ENCODE measurements around the gene PTPRC.
"Not testable (repeated sequence)": the region's sequence is repeated elsewhere in the genome, so short reads cannot be mapped to it uniquely, and the experiment has no call there.

PTPRC gene, protein sequence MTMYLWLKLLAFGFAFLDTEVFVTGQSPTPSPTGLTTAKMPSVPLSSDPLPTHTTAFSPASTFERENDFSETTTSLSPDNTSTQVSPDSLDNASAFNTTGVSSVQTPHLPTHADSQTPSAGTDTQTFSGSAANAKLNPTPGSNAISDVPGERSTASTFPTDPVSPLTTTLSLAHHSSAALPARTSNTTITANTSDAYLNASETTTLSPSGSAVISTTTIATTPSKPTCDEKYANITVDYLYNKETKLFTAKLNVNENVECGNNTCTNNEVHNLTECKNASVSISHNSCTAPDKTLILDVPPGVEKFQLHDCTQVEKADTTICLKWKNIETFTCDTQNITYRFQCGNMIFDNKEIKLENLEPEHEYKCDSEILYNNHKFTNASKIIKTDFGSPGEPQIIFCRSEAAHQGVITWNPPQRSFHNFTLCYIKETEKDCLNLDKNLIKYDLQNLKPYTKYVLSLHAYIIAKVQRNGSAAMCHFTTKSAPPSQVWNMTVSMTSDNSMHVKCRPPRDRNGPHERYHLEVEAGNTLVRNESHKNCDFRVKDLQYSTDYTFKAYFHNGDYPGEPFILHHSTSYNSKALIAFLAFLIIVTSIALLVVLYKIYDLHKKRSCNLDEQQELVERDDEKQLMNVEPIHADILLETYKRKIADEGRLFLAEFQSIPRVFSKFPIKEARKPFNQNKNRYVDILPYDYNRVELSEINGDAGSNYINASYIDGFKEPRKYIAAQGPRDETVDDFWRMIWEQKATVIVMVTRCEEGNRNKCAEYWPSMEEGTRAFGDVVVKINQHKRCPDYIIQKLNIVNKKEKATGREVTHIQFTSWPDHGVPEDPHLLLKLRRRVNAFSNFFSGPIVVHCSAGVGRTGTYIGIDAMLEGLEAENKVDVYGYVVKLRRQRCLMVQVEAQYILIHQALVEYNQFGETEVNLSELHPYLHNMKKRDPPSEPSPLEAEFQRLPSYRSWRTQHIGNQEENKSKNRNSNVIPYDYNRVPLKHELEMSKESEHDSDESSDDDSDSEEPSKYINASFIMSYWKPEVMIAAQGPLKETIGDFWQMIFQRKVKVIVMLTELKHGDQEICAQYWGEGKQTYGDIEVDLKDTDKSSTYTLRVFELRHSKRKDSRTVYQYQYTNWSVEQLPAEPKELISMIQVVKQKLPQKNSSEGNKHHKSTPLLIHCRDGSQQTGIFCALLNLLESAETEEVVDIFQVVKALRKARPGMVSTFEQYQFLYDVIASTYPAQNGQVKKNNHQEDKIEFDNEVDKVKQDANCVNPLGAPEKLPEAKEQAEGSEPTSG (N-terminal part only)

DNA sequence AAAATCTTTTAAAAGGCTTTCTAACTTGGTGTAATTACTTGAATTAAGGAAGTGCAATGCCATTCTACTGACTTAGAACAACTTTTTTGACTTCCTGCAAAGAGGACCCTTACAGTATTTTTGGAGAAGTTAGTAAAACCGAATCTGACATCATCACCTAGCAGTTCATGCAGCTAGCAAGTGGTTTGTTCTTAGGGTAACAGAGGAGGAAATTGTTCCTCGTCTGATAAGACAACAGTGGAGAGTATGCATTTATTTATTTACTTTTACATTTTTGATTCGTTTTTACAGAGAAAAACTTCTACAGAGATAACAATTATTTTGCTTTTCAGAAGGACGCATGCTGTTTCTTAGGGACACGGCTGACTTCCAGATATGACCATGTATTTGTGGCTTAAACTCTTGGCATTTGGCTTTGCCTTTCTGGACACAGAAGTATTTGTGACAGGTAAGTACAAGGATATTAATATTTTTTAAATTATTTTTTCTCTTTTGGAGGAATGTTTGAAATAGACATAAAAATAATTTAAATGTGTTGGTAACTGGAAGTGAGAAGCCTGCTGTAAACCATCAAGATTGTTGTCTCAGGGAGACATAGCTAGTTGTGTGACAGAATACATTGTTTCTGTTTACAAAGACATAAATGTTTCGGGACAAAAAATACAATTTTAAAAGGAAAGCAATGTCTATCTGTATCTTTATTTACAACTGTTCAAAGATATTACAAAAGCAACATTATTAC is at the start of gene PTPRC:
Gene PTPRC (plus strand): TSS at position 147 of the 742 bp plus-strand sequence. CDS start 229 bp downstream, at position 376.
- Histone ChIP-seq H3K9me3 (ENCODE audit: control insufficient read depth, low read length) (no peaks in the 10 kb centered on the region), H3K4me3 (ENCODE audit: low read length) (no peak within 1 kb of the TSS)
- DNase-seq (ENCODE audit: low read depth) = no peak

DNA sequence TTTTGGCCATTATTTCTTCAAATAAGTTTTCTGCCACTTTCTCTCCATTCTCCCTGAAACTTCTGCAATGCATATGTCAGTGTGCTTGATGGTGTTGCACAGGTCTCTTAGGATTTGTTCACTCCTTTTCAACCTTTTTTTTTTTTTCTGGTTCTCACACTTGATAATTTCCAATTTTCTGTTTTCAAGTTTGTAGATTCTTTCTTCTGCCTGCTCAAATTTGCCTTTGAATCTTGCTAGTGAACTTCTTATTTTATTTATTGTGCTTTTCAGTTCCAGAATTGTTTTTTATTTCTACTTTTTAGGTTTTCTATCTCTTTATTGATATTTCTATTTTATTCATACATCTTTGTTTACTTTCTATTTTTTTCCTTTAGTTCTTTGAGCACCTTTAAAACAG is 48.4 kb upstream of the PTPRC start:
- no peak overlapping the region for H3K9ac ChIP-seq (ENCODE audit: low read length)
- no peak for DNase-seq (ENCODE audit: low read depth)
- peaks cover 15% of the 10 kb centered on the region for H3K9me3 ChIP-seq (ENCODE audit: control insufficient read depth, low read length)
- H3K4me1 ChIP-seq (ENCODE audit: control insufficient read depth, insufficient read depth, low read length) = no peaks in the 10 kb centered on the region
- no peaks in the 10 kb centered on the region for H3K36me3 ChIP-seq (ENCODE audit: control insufficient read depth, insufficient read depth, low read length, severe bottlenecking)
- H3K27me3 ChIP-seq (replicated peaks; ENCODE audit: control insufficient read depth, insufficient read depth, low read length) = no peaks in the 10 kb centered on the region
- H3K4me3 ChIP-seq (ENCODE audit: low read length) = no peak overlapping the region

More for the DNA sequence above, at the start of gene PTPRC:
- Histone ChIP-seq H3K9ac (ENCODE audit: low read length) (no peak within 1 kb of the TSS), H3K27me3 (replicated peaks; ENCODE audit: control insufficient read depth, insufficient read depth, low read length) (no peaks in the 10 kb centered on the region), H3K36me3 (ENCODE audit: control insufficient read depth, insufficient read depth, low read length, severe bottlenecking) (no peaks in the 10 kb centered on the region), H3K4me1 (ENCODE audit: control insufficient read depth, insufficient read depth, low read length) (no peaks in the 10 kb centered on the region)

DNA sequence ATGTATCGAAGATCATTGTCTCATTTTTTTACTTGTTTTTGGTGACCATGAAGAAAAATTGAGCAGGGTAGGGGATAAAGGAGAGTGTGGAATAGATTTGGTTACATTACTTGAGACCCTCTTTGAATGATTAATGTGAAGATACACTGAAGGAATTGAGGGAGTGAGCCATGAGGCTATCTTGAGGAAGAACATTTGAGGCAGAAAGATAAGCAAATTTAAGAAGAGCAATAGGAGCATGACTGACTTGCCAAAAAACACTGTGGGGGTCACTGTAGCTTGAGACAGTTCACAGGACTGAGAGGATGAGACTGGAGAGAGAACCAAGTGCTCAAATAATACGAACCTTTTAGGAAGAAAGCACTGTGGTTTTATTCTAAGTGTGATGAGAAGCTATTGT is 43.1 kb upstream of the PTPRC start:
- H3K4me1 ChIP-seq (ENCODE audit: control insufficient read depth, insufficient read depth, low read length) = no peaks in the 10 kb centered on the region
- no peaks in the 10 kb centered on the region for H3K36me3 ChIP-seq (ENCODE audit: control insufficient read depth, insufficient read depth, low read length, severe bottlenecking)
- no peak overlapping the region for H3K9ac ChIP-seq (ENCODE audit: low read length)
- H3K9me3 ChIP-seq (ENCODE audit: control insufficient read depth, low read length) = no peaks in the 10 kb centered on the region
- H3K4me3 ChIP-seq (ENCODE audit: low read length) = no peak overlapping the region
- H3K27me3 ChIP-seq (replicated peaks; ENCODE audit: control insufficient read depth, insufficient read depth, low read length) = no peaks in the 10 kb centered on the region
- no peak for DNase-seq (ENCODE audit: low read depth)

DNA sequence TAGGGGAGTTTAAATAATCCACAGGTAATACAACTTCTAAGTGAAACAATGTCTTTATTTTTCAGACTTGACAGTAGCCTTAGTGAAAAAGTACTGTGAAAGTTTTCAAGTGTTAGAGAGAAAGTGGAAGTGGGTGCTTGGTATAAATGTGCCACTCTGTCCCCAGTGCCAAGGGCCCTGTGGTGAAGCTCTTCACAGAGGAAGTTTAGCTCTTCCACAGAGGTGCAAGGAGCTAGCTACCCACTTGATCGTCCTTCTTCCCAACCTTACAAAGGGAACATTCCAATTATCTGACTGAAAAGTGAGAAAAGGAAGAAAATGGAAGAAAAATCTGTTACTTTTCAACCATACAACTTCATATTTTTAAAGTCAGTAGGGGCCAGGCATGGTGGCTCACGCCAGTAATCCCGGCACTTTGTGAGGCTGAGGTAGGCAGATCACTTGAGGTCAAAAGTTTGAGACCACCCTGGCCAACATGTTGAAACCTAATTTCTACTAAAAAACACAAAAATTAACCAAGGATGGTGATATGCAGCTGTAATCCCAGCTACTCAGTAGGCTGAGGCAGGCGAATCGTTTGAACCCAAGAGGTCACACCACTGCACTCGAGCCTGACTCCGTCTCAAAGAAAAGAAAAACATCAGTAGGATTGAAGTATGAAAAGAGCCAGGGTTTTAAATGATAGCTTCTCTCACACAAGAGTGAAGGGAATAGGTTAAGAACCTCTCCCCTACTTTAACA is 41.0 kb upstream of the PTPRC start:
- DNase-seq (ENCODE audit: low read depth) = no peak
- H3K9ac ChIP-seq (ENCODE audit: low read length) = no peak overlapping the region
- no peaks in the 10 kb centered on the region for H3K4me1 ChIP-seq (ENCODE audit: control insufficient read depth, insufficient read depth, low read length)
- no peaks in the 10 kb centered on the region for H3K9me3 ChIP-seq (ENCODE audit: control insufficient read depth, low read length)
- H3K4me3 ChIP-seq (ENCODE audit: low read length) = no peak overlapping the region
- no peaks in the 10 kb centered on the region for H3K36me3 ChIP-seq (ENCODE audit: control insufficient read depth, insufficient read depth, low read length, severe bottlenecking)
- H3K27me3 ChIP-seq (replicated peaks; ENCODE audit: control insufficient read depth, insufficient read depth, low read length) = no peaks in the 10 kb centered on the region

DNA sequence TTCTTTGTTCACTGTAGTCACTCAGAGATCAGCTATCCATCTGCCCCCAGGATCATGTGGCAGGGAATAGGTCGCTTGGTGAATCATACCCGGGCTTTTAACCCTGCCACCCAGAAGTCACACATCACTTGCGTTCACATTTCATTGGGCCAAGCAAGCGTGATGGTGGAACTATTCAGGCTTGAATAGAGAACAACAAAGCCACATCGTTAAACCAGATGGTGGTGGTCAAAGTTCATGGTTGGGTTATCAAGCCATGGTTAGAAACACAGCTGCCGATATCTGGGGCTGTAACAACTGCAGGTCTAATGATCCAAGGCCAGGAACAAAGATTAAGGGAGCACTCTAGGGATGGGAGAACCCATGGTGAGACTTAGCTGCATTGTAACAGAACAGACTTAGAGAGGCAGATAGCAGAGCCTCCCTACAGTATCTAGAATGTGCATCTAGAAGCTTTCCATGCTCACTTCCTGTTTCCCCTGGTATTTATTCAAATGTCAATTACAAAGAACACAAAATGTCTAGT is 40.0 kb upstream of the PTPRC start:
- Histone ChIP-seq H3K4me3 (ENCODE audit: low read length) (no peak overlapping the region), H3K36me3 (ENCODE audit: control insufficient read depth, insufficient read depth, low read length, severe bottlenecking) (no peaks in the 10 kb centered on the region), H3K9ac (ENCODE audit: low read length) (no peak overlapping the region), H3K4me1 (ENCODE audit: control insufficient read depth, insufficient read depth, low read length) (no peaks in the 10 kb centered on the region), H3K27me3 (replicated peaks; ENCODE audit: control insufficient read depth, insufficient read depth, low read length) (no peaks in the 10 kb centered on the region), H3K9me3 (ENCODE audit: control insufficient read depth, low read length) (no peaks in the 10 kb centered on the region)
- DNase-seq (ENCODE audit: low read depth) = no peak

DNA sequence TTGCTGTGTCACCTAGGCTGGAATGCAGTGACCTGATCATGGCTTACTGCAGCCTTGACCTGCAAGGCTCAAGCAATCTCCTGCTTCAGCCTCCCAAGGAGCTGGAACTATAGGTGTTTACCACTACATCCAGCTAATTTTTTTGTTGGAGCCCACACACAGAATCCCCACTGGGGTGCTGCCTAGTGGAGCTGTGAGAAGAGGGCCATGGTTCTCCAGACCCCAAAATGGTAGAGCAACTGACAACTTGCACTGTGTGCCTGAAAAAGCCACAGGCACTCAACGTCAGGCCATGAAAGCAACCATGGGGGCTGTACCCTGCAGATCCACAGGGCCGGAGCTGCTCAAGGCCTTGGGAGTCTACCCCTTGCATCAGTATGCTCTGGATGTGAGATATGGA is 39.1 kb upstream of the PTPRC start:
- H3K4me3 ChIP-seq (ENCODE audit: low read length) = no peak overlapping the region
- H3K36me3 ChIP-seq (ENCODE audit: control insufficient read depth, insufficient read depth, low read length, severe bottlenecking) = no peaks in the 10 kb centered on the region
- no peaks in the 10 kb centered on the region for H3K27me3 ChIP-seq (replicated peaks; ENCODE audit: control insufficient read depth, insufficient read depth, low read length)
- no peak for DNase-seq (ENCODE audit: low read depth)
- H3K4me1 ChIP-seq (ENCODE audit: control insufficient read depth, insufficient read depth, low read length) = no peaks in the 10 kb centered on the region
- H3K9ac ChIP-seq (ENCODE audit: low read length) = no peak overlapping the region
- no peaks in the 10 kb centered on the region for H3K9me3 ChIP-seq (ENCODE audit: control insufficient read depth, low read length)

DNA sequence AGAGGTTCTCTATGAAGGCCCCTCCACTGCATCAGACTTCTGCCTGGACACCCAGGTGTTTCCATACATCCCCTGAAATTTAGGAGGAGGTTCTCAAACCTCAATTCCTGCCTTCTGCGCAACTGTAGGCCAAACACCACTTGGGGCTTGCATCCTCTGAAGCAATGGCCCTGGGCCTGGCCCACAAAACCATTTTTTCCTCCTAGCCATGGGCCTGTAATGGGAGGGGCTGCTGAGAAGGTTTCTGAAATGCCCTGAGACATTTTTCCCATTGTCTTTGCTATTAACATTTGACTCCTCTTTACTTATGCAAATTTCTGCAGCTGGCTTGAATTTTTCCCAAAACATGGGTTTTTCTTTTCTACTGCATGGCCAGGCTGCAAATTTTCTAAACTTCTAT is 37.9 kb upstream of the PTPRC start:
- Histone ChIP-seq H3K9ac (ENCODE audit: low read length) (no peak overlapping the region), H3K9me3 (ENCODE audit: control insufficient read depth, low read length) (no peaks in the 10 kb centered on the region), H3K4me3 (ENCODE audit: low read length) (no peak overlapping the region), H3K27me3 (replicated peaks; ENCODE audit: control insufficient read depth, insufficient read depth, low read length) (no peaks in the 10 kb centered on the region), H3K36me3 (ENCODE audit: control insufficient read depth, insufficient read depth, low read length, severe bottlenecking) (no peaks in the 10 kb centered on the region), H3K4me1 (ENCODE audit: control insufficient read depth, insufficient read depth, low read length) (no peaks in the 10 kb centered on the region)
- no peak for DNase-seq (ENCODE audit: low read depth)

DNA sequence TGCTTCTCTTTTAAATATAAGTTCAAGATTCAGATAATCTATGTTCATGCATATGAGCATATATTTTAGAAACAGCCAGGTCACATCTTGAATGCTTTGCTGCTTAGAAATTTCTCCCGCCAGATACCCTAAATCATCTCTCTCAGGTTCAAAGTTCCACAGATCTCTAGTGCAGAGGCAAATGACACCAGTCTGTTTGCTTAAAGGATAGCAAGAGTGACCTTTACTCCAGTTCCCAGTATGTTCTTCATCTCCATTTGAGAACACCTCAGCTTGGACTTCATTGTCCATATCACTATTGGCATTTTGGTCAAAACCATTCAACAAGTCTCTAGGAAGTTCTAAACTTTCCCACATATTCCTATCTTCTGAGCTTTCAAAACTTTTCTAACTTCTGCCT is 37.5 kb upstream of the PTPRC start:
- not testable (repeated sequence) for H3K27me3 ChIP-seq (replicated peaks; ENCODE audit: control insufficient read depth, insufficient read depth, low read length); H3K36me3 ChIP-seq (ENCODE audit: control insufficient read depth, insufficient read depth, low read length, severe bottlenecking); H3K9ac ChIP-seq (ENCODE audit: low read length); H3K9me3 ChIP-seq (ENCODE audit: control insufficient read depth, low read length); H3K4me1 ChIP-seq (ENCODE audit: control insufficient read depth, insufficient read depth, low read length); H3K4me3 ChIP-seq (ENCODE audit: low read length); DNase-seq (ENCODE audit: low read depth)

DNA sequence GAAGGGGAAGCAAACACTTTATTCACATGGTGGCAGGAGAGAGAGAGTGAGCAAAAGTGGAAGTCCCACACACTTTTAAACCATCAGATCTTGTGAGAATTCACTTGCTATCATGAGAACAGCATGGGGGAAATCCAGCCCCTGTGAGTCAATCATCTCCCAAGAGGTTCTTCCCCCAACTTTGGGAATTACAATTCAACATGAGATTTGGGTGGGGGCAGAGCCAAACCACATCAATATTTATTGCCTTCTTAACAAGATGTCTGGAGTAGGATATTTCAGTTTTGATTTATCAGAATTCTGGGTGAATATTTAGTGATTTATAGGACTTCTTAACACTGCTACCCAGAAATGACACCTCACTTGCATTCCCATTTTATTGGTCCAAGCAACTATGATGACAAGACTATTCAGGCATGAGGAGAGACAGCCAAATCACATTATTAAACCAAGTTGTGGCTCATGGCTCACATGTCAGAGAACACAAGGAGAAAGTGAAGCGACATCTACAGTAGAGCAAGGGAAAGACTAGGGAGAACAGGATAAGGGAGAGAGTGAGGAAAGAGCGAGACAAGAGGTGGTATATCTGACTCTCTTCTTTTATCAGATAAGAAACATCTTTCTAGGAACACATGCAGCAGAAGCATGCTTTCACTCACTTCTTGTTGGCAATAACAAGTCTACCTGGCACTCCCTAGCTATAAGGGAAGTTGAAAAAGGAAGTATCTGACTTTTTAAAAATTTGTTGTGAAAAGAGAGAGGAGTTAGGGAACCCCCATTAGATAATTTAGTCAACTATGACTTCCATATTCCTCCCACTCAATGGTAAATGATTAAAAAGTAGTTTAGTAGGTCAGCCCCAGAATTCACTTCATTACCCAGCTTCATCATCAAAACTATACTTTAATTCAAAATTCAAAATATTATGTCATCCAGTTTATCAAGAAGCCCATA is 36.6 kb upstream of the PTPRC start:
- Histone ChIP-seq H3K9ac (ENCODE audit: low read length) (no peak overlapping the region), H3K36me3 (ENCODE audit: control insufficient read depth, insufficient read depth, low read length, severe bottlenecking) (no peaks in the 10 kb centered on the region), H3K9me3 (ENCODE audit: control insufficient read depth, low read length) (no peaks in the 10 kb centered on the region), H3K4me1 (ENCODE audit: control insufficient read depth, insufficient read depth, low read length) (no peaks in the 10 kb centered on the region), H3K4me3 (ENCODE audit: low read length) (no peak overlapping the region), H3K27me3 (replicated peaks; ENCODE audit: control insufficient read depth, insufficient read depth, low read length) (no peaks in the 10 kb centered on the region)
- no peak for DNase-seq (ENCODE audit: low read depth)

All from adipocyte (in vitro differentiated cells).